NT2/D1 (cell line): ENCODE data around the gene PRR3.

Experiments used
- DNase-seq: peaks from one replicate; pipeline ENCODE4 v3.0.0-alpha.2; 2011; ENCODE audit warnings: low read depth, low spot score
- H3K27me3 ChIP-seq: 2 replicates; pipeline ENCODE4 v1.6.0; 2011; ENCODE audit warnings: mild to moderate bottlenecking; ENCODE audit not compliant: insufficient read length, insufficient read depth
- H3K36me3 ChIP-seq: 2 replicates; pipeline ENCODE4 v1.6.1; 2011; ENCODE audit warnings: mild to moderate bottlenecking, low read length, mixed read lengths; ENCODE audit not compliant: insufficient read depth, insufficient read length
- H3K4me1 ChIP-seq: 2 replicates; pipeline ENCODE4 v1.5.1; 2011; ENCODE audit not compliant: insufficient read depth, insufficient read length
- H3K4me3 ChIP-seq: 2 replicates; pipeline ENCODE4 v1.5.1; 2011; ENCODE audit warnings: low read depth; ENCODE audit not compliant: insufficient read length
- H3K9ac ChIP-seq: 2 replicates; pipeline ENCODE4 v1.6.0; 2011; ENCODE audit warnings: low read depth; ENCODE audit not compliant: insufficient read length
- H3K9me3 ChIP-seq: 2 replicates; pipeline ENCODE4 v1.5.1; 2011; ENCODE audit warnings: mild to moderate bottlenecking, low read length; ENCODE audit not compliant: insufficient read depth
- SUZ12 ChIP-seq: IDR thresholded peaks from 2 replicates; pipeline ENCODE4 v1.6.1; 2011; ENCODE audit not compliant: insufficient read length, insufficient read depth; ENCODE audit errors: extremely low read depth
- YY1 ChIP-seq: IDR thresholded peaks from 2 replicates; pipeline ENCODE4 v1.6.1; 2011; ENCODE audit not compliant: insufficient read length, insufficient read depth
- ZNF274 ChIP-seq: IDR thresholded peaks from 2 replicates; pipeline ENCODE4 v1.6.1; 2011; ENCODE audit warnings: mild to moderate bottlenecking, low read depth, low read length

The PRR3 gene

GRCh38 chr6:30557683-30557981, 537 bp downstream of the PRR3 start:
- peaks cover 46% of the 10 kb centered on the region for H3K36me3 ChIP-seq
- TF ChIP-seq YY1 (no peak), ZNF274 (no peak), SUZ12 (no peak)
- peak overlapping the region; percentile 90 for H3K9ac ChIP-seq
- peak overlapping the region; percentile 87 for H3K4me3 ChIP-seq
- no peaks in the 10 kb centered on the region for H3K27me3 ChIP-seq
- no peak for DNase-seq
- H3K4me1 ChIP-seq = no peaks in the 10 kb centered on the region
- no peaks in the 10 kb centered on the region for H3K9me3 ChIP-seq

DNA sequence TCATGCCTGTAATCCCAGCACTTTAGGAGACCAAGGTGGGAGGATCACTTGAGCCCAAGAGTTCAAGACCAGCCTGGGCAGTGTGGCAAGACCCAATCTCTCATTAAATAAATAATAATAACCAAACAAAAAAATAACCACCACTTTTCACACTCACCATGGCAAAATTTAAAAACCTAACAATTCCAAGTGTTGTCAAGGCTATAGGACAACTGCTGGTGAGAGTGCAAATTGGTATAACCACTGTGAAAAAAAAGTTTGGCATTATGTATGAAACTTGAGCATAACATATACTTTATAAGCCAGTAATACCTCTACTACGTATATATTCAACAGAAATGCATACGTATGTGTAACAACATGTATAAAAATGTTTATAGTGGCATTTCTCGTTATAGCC, 3.8 kb downstream of the PRR3 start:
- H3K36me3 ChIP-seq = peaks cover 32% of the 10 kb centered on the region
- no peaks in the 10 kb centered on the region for H3K4me1 ChIP-seq
- no peaks in the 10 kb centered on the region for H3K9me3 ChIP-seq
- no peak overlapping the region for H3K9ac ChIP-seq
- no peaks in the 10 kb centered on the region for H3K27me3 ChIP-seq
- TF ChIP-seq YY1 = no peak
- no peak for TF ChIP-seq SUZ12
- no peak for TF ChIP-seq ZNF274
- DNase-seq = no peak
- no peak overlapping the region for H3K4me3 ChIP-seq

GRCh38 chr6:30562470-30563425, 5.7 kb downstream of the PRR3 start:
- Histone ChIP-seq H3K36me3 (peaks cover 32% of the 10 kb centered on the region), H3K27me3 (no peaks in the 10 kb centered on the region), H3K9me3 (no peaks in the 10 kb centered on the region), H3K4me1 (no peaks in the 10 kb centered on the region), H3K4me3 (no peak overlapping the region), H3K9ac (no peak overlapping the region)
- no peak for DNase-seq
- TF ChIP-seq SUZ12 (no peak), ZNF274 (no peak), YY1 (no peak)

- Histone ChIP-seq H3K9ac (no peak overlapping the region), H3K27me3 (no peaks in the 10 kb centered on the region), H3K9me3 (no peaks in the 10 kb centered on the region), H3K4me3 (no peak overlapping the region), H3K36me3 (peaks cover 28% of the 10 kb centered on the region), H3K4me1 (no peaks in the 10 kb centered on the region)
- no peak for DNase-seq
- TF ChIP-seq SUZ12 = no peak
- no peak for TF ChIP-seq ZNF274
- TF ChIP-seq YY1 = no peak
Measured at GRCh38 chr6:30564114-30564513, 7.0 kb downstream of the PRR3 start.

DNA sequence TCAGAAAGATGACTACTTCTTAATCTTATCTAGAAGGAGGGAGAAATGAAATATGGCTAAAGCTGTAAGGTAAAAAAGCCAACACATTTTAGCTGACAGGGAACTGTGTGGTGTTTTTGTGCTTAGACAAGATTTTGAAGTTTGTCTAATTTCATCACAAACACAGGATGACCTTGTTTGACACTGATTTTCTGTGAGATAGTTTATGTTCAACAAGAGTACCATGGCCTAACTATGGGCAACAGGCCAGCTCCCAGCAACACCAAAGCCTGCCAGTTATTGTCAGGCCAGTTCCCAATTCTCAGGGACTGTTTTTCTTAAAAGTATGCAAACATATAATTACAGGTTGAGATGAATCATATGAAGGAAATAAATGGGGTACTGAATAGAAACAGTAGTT, 8.7 kb downstream of the PRR3 start:
- no peak overlapping the region for H3K4me3 ChIP-seq
- no peak for TF ChIP-seq YY1
- no peak for TF ChIP-seq ZNF274
- TF ChIP-seq SUZ12 = no peak
- H3K27me3 ChIP-seq = peaks cover 9% of the 10 kb centered on the region
- DNase-seq = no peak
- H3K9me3 ChIP-seq = no peaks in the 10 kb centered on the region
- H3K4me1 ChIP-seq = no peaks in the 10 kb centered on the region
- H3K36me3 ChIP-seq = peaks cover 22% of the 10 kb centered on the region
- no peak overlapping the region for H3K9ac ChIP-seq

GRCh38 chr6:30568245-30568644, 11.2 kb downstream of the PRR3 start:
- Histone ChIP-seq H3K4me1 (no peaks in the 10 kb centered on the region), H3K4me3 (no peak overlapping the region), H3K9me3 (no peaks in the 10 kb centered on the region), H3K27me3 (peaks cover 12% of the 10 kb centered on the region), H3K9ac (no peak overlapping the region), H3K36me3 (peaks cover 13% of the 10 kb centered on the region)
- TF ChIP-seq SUZ12 (no peak), YY1 (no peak), ZNF274 (no peak)
- no peak for DNase-seq

DNA sequence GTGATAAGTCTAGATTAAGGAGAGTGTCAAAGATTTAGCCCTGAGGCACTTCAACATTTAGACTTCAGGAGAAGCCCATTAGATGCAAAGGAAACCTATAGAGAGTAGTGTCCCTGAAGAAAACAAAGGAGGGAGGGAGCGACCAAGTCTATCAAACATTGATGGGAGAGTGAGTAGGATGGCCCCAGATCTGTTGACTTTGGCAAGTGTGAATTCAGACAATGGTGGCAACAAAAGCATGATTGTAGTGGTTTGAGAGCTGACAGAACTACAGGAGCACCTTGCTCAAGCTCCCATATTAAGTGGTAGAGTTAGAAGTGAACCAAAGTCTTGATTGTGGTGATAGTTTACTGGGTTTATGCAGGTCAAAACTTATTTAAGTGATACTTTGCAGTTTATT, 13.2 kb downstream of the PRR3 start:
- H3K27me3 ChIP-seq = peaks cover 12% of the 10 kb centered on the region
- H3K9me3 ChIP-seq = no peaks in the 10 kb centered on the region
- no peak for DNase-seq
- peaks cover 26% of the 10 kb centered on the region for H3K36me3 ChIP-seq
- peak overlapping the region; percentile 83 for H3K4me3 ChIP-seq
- no peak for TF ChIP-seq ZNF274
- no peak for TF ChIP-seq YY1
- no peak for TF ChIP-seq SUZ12
- H3K4me1 ChIP-seq = no peaks in the 10 kb centered on the region
- H3K9ac ChIP-seq = no peak overlapping the region
